Activated CD8-positive, alpha-beta memory T cell treated with anti-CD3 and anti-CD28 coated beads for 1 hour (primary cell): ENCODE measurements around the gene TMEM163.
"Not testable (repeated sequence)": the region's sequence is repeated elsewhere in the genome, so short reads cannot be mapped to it uniquely, and the experiment has no call there.

Experiments used
- DNase-seq, 2 donors: peaks; one replicate each; pipeline ENCODE4 v3.0.0-alpha.2; 2020; ENCODE audit warnings: low read depth in 1 of 2; ENCODE audit errors: extremely low read depth in 1 of 2

Gene TMEM163

DNA sequence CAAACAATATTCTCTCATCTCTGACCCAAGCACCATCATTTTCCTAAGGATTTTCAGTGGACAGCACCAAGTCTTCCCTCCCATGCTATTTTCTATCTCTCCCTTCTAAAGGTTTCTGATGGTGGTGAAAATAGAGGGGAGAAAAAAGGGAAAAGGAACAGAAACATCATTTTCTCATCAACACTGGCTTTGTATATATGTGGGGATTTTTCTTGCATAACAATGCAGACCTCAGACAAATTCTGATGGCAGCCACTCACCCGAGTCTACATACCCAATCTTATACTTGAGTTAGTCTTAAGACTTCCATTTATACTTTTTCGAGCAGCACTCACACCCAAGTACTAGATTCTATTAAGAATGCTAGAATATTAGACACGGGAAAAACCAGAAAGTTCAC lies 95.8 kb downstream of the TMEM163 start:
- no peak for DNase-seq

DNA sequence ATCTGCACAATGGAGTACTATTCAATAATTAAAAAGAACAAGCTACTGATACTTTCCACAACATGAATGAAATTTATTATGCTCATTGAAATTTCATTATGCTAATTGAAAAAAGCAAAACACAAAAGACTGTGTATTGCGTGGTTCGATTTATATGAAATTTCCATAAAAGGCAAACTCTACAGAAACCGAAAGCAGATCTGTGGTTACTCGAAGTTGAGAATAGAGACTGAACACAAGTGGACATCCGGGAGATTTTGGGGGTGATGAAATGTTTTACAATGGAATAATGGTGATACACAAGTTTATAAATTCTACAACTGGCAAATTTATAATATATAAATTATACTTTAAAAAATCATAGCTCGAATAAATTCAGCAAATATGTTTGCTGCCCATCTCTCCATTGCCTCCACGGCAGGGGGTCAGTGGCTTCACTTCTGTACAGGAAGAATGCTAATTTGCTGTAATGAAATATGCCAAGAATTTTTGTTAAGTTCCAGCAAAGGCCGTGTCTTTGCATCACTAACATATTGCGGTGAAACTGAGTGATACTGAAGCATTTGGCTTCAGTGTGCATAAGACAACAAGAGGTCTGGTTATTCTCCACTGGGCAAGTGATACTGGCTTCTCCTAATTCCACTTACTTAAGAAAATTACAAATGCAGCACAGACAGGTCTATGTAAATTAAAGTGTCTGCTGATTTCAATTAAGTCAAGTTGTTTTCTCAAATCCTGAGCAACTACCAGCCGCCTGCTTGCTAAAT lies 96.7 kb downstream of the TMEM163 start:
- no peak for DNase-seq

DNA sequence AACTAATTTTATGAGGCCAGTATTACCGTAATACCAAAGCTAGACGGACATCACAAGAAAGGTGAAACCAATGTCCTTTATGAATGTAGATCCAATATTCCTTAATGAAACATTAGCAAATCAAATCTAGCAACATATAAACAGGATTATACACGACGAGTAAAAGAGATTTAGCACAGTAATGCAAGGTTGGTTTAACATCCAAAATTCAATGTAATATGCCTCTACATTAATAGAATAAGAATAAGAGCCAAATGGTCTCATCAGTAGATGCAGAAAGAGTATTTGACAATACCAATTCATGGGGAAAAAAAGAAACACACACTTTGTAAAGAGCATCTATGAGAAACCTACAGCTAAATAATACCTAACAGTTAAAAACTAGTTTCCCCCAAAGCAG lies 99.5 kb downstream of the TMEM163 start:
- no peak for DNase-seq

DNA sequence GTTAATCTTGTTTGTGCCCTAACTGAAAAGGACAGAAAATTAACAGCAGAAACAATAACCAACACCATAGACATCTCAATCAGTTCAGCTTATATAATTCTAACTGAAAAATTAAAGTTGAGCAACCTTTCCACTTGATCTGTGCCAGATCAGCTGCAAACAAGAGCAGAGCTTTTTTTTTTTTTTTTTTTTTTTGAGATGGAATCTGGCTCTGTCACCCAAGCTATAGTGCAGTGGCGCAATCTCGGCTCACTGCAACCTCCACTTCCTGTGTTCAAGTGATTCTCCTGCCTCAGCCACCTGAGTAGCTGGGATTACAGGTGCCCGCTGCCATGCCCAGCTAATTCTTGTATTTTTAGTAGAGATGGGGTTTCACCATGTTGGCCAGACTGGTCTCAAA lies 103.3 kb downstream of the TMEM163 start:
- not testable (repeated sequence) for DNase-seq

DNA sequence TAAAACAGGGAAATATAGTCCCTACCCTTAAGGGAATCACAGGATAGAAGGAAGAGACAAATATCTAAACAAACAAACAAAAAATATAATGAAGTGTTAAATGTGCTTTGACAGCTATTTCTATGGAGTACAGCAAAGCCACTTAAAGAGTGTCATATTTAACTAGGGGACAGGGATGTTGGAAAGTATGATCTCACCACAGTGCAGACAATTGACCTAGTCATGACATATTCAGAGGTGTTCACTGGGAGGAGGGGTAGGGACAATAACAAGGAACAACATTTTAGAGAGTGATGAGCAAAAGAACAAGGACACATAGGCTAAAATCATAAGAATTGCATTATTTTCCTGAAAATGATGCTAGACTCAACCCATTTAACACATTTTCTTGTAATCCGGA lies 107.5 kb downstream of the TMEM163 start:
- no peak for DNase-seq

DNA sequence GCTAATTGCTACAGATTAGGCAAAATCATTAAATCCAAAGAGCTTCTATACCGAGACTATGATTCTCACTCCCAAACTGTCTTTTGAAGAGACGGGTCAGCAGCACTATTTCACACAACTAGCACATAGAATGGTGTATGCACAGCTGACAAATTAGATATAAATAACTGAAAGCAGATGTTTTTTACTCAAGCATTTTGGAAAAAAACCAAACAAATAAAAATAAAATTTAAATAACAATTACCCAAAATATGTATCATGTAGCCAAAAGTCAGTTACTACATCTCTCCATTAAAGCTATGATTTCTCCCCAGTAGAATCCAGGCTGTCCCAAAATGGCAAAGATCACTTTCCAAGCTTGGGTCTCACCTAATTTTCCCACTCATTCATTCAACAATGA lies 107.9 kb downstream of the TMEM163 start:
- DNase-seq: no peak

DNA sequence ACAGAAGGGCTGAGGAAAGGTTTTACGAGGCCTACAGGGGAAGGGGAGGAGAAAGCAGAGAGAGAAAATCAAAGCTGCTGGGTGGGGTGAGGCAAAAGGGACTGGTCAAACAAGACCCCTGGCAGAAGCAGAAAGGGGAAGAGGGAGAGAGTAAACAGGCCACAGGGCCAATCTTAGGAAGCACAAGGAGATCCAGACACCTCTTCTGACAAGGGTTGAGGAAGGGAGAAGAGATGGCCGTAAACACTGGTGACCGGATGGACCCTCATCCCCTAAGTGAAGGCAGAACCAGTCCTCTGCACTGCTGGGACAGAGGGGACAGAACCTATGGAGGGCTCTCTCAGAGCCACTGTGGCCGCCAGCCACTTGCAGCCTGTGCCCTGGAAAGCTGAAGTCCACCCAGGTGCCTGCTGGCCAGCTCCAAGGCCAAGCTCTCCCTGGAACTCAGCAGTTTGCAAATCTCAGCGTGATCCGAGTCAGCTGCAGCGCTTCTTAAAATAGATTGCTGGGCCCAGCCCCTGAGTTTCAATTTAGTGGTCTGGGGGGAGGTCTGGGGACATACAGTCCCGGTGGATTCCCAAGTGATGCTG lies 108.8 kb downstream of the TMEM163 start:
- no peak for DNase-seq

DNA sequence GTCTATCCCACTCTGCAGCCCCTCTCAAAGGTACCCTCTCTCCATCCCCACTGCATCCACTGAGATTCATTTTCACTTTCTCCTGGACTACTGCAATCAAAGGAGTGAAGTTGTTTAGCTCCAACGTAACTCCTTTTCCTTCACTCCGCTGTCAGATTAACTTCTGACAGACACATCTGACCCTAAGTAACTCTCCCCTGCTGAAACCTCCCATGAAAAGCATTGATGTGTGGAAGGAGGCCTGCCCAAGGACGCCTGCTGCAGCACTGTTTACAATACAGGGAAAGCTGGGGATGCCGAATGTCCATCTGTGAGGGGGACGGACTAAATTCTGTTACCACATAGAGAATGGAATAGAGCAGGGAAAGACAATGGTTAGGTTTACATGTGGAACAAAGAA lies 114.8 kb downstream of the TMEM163 start:
- no peak for DNase-seq

DNA sequence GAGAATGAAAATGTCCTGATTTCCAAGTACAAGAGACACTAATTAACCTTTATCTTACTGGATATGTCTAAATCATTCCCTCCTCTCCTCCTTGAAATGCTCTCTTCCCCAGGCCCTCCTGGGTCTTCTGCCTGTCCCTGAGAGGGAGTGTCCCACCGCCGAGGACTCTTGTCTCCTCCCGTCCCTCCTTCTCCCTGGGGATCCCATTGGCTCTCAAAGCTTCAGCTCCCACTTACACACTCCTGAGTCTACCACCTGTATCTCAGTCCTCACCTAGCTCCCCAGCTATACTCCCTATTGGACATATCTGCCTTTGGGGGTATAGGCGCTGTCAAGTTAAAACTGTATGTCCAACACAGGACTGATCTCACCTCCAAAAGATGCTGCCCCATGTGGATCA lies 116.1 kb downstream of the TMEM163 start:
- no peak for DNase-seq

DNA sequence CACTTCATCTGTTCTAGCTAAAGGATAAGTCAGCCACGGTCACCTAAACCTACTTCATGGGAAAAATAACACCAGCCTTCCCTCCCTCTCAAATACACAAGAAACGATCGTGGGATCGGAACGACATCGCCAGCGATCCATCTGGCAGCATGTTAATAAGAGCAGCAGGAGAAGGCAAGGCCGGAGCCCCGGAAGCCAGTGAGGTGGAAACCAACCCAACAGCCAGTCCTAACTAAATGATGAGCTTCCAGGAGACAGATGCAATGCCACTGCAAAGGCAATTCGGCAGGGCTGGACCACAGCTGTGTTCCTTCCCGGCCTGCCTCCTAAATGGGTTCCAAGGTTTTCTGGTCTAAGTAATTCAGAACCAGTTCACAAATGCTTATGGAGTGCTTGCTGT lies 117.5 kb downstream of the TMEM163 start:
- no peak for DNase-seq

DNA sequence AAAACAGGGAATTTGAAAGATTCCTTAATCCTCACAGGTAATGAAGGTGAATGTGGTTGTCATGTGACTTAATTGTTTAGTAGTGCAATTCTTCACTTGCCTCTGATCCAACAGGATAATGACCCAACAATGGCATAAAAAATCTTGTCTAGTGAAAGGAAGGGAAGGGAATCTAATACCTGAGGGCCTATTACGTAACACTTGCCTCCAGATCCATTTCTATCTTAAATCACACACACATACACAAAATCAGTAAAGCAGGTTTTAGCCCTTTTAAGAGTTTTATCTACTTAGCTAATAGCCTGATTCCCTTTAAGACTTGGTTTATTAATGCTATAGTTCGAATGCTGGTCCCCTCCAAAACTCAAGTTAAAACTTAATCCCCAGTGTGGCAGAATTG lies 118.6 kb downstream of the TMEM163 start:
- DNase-seq: no peak

DNA sequence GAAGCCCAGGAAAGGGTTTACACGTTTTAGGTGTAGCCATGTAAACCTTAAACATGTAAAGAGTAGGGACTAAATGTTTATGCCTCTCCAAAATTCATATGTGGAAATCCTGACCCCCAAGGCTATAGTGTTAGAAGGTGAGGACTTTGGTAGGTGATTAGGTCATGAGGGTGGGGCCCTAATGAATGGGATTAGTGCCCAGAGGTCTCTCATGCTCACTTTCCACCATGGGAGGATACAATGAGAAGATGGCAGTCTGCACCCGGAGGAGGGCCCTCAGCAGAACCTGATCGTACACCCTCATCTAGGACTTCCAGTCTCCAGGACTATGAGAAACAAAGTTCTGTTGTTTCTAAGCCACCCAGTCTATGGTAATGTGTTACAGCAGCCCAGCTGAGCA lies 119.6 kb downstream of the TMEM163 start:
- no peak for DNase-seq

DNA sequence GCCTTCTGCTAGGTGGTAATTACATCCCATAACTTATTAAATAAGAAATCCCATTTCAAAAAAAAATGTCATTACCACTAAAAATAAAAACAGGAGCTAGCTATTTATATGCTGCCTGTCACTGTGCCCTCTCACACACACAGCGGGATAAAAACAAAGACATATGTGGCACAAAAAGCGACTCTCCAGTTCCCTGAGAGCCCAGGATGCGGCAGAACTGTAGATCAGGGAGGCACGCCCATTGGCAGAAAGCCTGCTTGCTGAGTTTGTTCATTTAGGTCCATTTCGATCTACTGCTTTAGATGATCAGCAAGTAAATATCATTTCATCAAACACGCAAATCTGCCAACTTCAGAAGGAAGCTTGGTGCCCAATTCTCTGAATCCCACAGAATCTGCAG lies 124.4 kb downstream of the TMEM163 start:
- DNase-seq: no peak

DNA sequence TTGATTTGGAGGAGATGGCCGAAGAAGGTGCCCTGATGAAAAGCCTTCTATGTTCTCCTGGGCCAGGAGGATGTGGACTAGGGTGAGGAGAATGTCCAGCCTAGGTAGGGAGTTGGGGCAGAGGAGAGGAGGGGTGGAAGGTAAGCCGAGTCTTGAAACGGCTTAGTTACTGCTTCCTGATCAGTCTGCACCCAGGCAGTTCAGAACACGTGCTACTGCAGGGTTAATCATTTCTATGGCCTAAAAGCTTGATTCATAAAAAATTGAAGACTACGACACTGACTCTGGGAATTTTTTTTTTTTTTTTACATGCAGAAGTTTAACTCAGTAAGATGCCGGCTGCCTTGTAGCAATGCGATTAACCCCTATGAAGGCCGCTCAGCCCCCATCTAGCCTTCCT lies 125.3 kb downstream of the TMEM163 start:
- no peak for DNase-seq

DNA sequence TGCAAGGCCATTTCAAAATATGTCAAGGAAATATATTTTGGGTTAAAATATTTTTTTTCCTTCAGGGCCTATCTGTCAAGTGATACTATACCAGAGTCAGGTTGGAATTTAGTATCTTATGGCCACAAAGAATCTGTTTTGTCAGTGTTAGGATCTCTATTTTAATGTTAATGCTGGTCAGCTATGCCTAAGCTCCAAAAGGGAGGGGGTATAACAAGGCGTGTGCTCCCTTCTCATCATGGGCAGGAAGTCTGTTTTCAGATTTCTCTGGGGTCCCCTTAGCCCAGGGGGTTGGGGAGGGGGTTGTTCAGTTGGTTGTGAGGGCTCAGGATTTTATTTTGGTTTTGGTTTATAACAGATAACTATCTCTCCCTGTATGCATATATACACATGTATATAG lies 126.4 kb downstream of the TMEM163 start:
- no peak for DNase-seq

DNA sequence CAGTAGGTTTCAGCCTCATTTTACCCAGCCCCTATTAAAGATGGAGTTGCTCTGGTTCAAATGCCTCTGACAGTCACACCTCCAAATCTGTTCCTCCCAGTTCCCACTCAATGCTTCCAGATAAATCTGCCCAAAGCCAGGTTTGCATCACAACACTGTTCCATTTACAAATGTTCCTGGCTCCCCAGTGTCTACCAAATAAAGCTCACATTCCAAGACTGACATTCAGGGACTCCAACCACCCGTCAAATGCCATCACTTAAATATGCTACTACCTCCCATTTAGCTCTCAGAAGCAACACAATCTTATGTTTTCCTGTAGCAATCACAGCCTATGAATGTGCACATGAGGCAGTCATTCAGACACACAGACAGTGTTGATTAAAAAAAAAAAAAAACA lies 127.3 kb downstream of the TMEM163 start:
- no peak for DNase-seq

DNA sequence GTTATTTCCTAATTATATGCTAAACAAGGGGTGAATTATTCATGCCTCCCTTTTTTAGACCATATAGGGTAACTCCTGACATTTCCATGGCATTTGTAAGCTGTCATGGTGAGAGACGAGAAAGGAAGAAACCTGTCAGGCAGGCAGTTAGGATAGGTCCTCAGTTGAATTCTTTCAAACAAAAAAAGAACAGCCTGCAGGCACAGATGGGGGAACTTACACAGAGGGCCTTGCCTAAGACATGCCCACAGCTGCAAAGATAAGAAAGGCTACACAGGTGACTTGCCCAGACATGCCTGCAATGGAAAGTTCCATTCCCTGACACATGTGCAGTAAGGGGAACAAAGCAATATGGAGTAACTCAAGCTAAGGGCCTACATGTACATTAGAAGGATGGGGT lies 128.1 kb downstream of the TMEM163 start:
- no peak for DNase-seq

DNA sequence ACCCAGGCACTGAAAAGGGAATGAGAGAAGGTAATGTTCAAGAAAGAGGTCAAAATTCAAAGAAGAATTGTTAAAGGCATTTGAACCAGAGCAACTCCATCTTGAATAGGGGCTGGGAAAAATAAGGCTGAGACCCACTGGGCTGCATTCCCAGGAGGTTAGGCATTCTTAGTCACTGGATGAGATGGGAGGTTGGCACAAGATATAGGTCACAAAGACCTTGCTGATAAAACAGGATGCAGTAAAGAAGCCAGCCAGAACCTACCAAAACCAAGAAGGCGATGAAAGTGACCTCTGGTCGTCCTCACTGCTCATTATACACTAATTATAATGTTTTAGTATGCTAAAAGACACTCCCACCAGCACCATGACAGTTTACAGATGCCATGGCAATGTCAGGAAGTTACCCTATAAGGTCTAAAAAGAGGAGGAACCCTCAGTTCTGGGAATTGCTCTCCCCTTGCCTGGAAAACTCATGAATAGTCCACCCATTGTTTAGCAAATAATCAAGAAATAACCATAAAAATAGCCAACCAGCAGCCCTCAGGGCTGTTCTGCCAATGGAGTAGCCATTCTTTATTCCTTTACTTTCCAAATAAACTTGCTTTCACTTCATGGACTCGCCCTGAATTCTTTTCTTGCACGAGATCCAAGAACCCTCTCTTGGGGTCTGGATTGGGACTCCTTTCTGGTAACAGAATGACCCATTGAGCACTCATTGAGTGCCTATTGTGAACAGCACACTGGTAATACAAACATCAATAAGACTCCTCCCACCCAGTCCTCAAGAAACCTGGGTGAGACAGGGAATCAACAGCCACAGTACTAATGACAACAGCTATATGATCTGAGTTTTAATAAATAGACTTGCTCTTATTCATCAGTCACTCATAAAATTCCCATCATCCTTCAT lies 129.4 kb downstream of the TMEM163 start:
- not testable (repeated sequence) for DNase-seq

DNA sequence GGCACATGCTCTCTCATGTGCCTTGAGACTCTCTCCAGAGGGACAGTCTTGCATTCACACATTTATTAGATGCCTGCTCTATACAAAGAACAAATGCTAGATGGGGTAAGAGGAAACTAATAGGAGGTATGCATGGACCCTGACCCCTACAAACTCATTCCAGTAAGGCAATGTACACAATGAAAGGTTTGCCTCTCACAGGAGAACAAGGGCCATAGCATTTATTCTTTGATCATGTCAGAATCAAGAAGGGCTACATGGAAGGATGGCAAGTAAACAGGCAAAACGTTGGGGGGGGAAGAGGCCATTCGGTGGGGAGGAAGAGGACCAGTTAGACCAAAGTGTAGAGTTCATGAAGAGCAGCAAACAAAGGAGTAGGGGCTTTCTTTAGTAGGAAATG lies 130.2 kb downstream of the TMEM163 start:
- no peak for DNase-seq

DNA sequence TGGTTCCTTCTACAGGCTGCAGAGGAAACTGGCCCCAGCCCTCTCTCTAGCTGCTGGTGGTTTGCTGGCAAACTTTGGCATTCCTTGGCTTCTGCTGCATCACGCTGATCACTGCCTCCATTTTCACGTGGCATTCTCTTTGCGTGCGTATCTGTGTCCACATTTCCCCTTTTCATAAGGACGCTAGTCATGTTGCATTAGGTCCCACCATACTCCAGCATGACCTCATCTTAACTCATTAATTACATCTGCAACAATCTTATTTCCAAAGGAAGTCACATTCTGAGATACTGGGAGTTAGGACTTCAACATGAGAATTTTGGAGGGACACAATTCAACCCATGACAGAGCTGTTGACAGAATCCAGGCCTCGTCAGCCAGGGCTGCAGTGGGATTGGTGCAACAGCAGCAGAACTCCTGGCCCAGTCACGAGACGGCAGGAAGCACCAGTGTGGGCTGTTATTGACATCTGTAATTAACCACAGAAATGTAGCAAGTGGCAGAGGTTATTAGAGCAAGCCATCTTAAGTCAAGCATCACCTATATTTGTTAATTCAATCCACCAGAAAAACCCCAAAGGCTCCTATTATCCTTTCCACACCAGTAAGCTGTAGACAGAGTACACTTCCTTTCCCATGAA lies 132.4 kb downstream of the TMEM163 start:
- DNase-seq: no peak

DNA sequence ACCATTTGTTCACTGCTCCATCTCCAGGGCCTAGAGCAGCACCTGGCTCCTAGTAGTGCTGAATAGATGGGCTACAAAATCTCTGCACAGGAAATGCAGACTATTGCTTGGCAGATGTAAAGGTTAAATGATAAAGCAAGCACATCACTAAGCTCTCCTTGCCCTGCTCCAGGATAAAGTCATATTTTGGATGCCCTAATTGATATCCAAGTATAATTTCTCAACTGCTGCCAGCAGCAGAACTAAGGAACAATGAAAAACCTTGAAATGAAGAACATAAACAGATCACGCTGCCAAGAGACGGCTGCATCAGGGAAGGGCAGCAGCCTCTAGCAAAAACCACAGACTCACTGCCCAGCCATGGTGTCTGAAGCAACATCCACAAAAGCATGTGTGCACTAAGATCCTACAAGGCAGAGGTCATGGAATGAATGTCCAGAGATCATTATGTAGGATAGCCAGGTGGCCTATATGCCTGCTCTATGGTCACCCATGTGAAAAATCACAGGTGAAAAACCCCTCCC lies 134.7 kb downstream of the TMEM163 start:
- DNase-seq: no peak
